Measurements from ENCODE around the gene PIMREG.

GRCh38 chr17:6495450-6496115 lies 51.3 kb downstream of the PIMREG start:
- TF ChIP-seq CTCF (IDR thresholded peaks at IDR 0.05) (no peak), POLR2AphosphoS5 (IDR thresholded peaks at IDR 0.05; ENCODE audit: low read depth, low read length) (no peak), REST (IDR thresholded peaks at IDR 0.05; ENCODE audit: insufficient read depth in 1 of 2, low read depth in 2 of 2, low read length in 1 of 2) (no peak)
